Activated naive CD4-positive, alpha-beta T cell treated with Interleukin-2 at 50 U/mL for 16 hours (primary cell): Measurements from ENCODE around the gene TMEM202.
A peak's percentile ranks its signal among the peaks of the same experiment; 100 is the strongest.
"Not testable (repeated sequence)": the region's sequence is repeated elsewhere in the genome, so short reads cannot be mapped to it uniquely, and the experiment has no call there.

ENCODE experiments used
- DNase-seq: peaks from one replicate; pipeline ENCODE4 v3.0.0-alpha.2; 2020

Gene TMEM202

GRCh38 chr15:72397796-72398588 lies at the start of gene TMEM202:
TSS of gene TMEM202 (plus strand) at chr15:72398305. CDS start at chr15:72398327, 22 bp downstream.
- no peak for DNase-seq

GRCh38 chr15:72353266-72353665 lies 44.8 kb upstream of the TMEM202 start:
- DNase-seq: no peak

GRCh38 chr15:72354496-72354895 lies 43.6 kb upstream of the TMEM202 start:
- no peak for DNase-seq

GRCh38 chr15:72358121-72358520 lies 40.0 kb upstream of the TMEM202 start:
- DNase-seq: no peak

GRCh38 chr15:72358650-72359171 lies 39.4 kb upstream of the TMEM202 start:
- DNase-seq: peak; percentile 16

GRCh38 chr15:72361176-72361575 lies 36.9 kb upstream of the TMEM202 start:
- DNase-seq: no peak

- no peak for DNase-seq
Observed at GRCh38 chr15:72365844-72366243, 32.3 kb upstream of the TMEM202 start.

- DNase-seq: no peak
Observed at GRCh38 chr15:72368325-72368724, 29.8 kb upstream of the TMEM202 start.

- no peak for DNase-seq
Observed at GRCh38 chr15:72368899-72369298, 29.2 kb upstream of the TMEM202 start.

- DNase-seq: no peak
Observed at GRCh38 chr15:72369964-72370363, 28.1 kb upstream of the TMEM202 start.

- DNase-seq: no peak
Observed at GRCh38 chr15:72372361-72372760, 25.7 kb upstream of the TMEM202 start.

- no peak for DNase-seq
Observed at GRCh38 chr15:72375501-72375845, 22.6 kb upstream of the TMEM202 start.

- peak; percentile 96 for DNase-seq
Observed at GRCh38 chr15:72375846-72376581, 22.1 kb upstream of the TMEM202 start, which contains the start of gene HEXA. TSS of gene HEXA (minus strand) at chr15:72376014. CDS start at chr15:72375972, 42 bp downstream.

- DNase-seq: no peak
Observed at GRCh38 chr15:72377331-72377730, 20.8 kb upstream of the TMEM202 start.

GRCh38 chr15:72379106-72379505 lies 19.0 kb upstream of the TMEM202 start:
- not testable (repeated sequence) for DNase-seq

- no peak for DNase-seq
Observed at GRCh38 chr15:72379856-72380430, 18.2 kb upstream of the TMEM202 start.

GRCh38 chr15:72380743-72381142 lies 17.4 kb upstream of the TMEM202 start:
- DNase-seq: no peak

- DNase-seq: no peak
Observed at GRCh38 chr15:72382146-72382545, 16.0 kb upstream of the TMEM202 start.

GRCh38 chr15:72387741-72388140 lies 10.4 kb upstream of the TMEM202 start:
- no peak for DNase-seq

- DNase-seq: no peak
Observed at GRCh38 chr15:72389231-72389630, 8.9 kb upstream of the TMEM202 start.

GRCh38 chr15:72396331-72396730 lies 1.8 kb upstream of the TMEM202 start:
- DNase-seq: not testable (repeated sequence)

GRCh38 chr15:72398648-72399047 lies 543 bp downstream of the TMEM202 start:
- DNase-seq: no peak

- DNase-seq: no peak
Observed at GRCh38 chr15:72402726-72403125, 4.6 kb downstream of the TMEM202 start.

- DNase-seq: no peak
Observed at GRCh38 chr15:72404356-72404755, 6.3 kb downstream of the TMEM202 start.
